SK-N-SH (cell line): Measurements from ENCODE around the gene ATP1A1. TPM values are rescaled to one million over a fixed set of nuclear protein-coding genes. Genes with fewer than 3 reads are reported as not detected.

Experiments
- CTCF ChIA-PET: fragments of 300-600, 350-600 bp; formaldehyde crosslinking; extraction: SDS; loops from one replicate; lab custom pipeline; 2021; lab: Yijun Ruan, JAX
- POLR2A ChIA-PET: fragments of 350-600 bp; sonication (Branson Sonifier 250); formaldehyde crosslinking; extraction: SDS; loops from one replicate; lab custom pipeline; 2020; ENCODE audit warnings: antibody characterized with exemption, inconsistent platforms; lab: Yijun Ruan, JAX
- DNase-seq: peaks from one replicate; pipeline ENCODE4 v3.0.0; 2012
- H2AFZ ChIP-seq: fragments of 200-600 bp; sonication (generic); 2 replicates; pipeline ENCODE4 v1.8.1; 2016; ENCODE audit warnings: antibody characterized with exemption, mild to moderate bottlenecking, low read depth
- H3F3A ChIP-seq: fragments of 200-600 bp; sonication (generic); replicated peaks from 2 replicates; pipeline ENCODE3; 2016; ENCODE audit warnings: antibody characterized with exemption, mild to moderate bottlenecking; ENCODE audit not compliant: insufficient read depth
- H3K27ac ChIP-seq, 2 experiments: fragments of 200-500 bp in 1 of 2; fragments of 200-600 bp in 1 of 2; sonication (Bioruptor generic) in 1 of 2; sonication (generic), shearing (Covaris generic) in 1 of 2; 2 replicates each; pipeline versions ENCODE4 v1.5.1 to v1.6.1; 2014 to 2016; ENCODE audit warnings: low read depth in 2 of 2, inconsistent platforms in 1 of 2, low read length in 1 of 2, mild to moderate bottlenecking in 1 of 2, mixed read lengths in 1 of 2
- H3K27me3 ChIP-seq: fragments of 200-600 bp; sonication (generic), shearing (Covaris generic); 2 replicates; pipeline ENCODE4 v1.6.1; 2016; ENCODE audit warnings: mixed run types; ENCODE audit not compliant: insufficient read depth
- H3K36me3 ChIP-seq, 2 experiments: fragments of 200-500 bp in 1 of 2; fragments of 200-600 bp in 1 of 2; sonication (Bioruptor generic) in 1 of 2; sonication (generic) in 1 of 2; replicated peaks in 1 of 2; 2 replicates each; pipeline versions ENCODE3 to v1.5.1; 2014 to 2016; ENCODE audit warnings: low read length in 1 of 2, mild to moderate bottlenecking in 1 of 2; ENCODE audit not compliant: insufficient read depth in 2 of 2, control insufficient read depth in 1 of 2
- H3K4me1 ChIP-seq, 2 experiments: fragments of 200-500 bp in 1 of 2; fragments of 200-600 bp in 1 of 2; sonication (Bioruptor generic) in 1 of 2; sonication (generic), shearing (Covaris generic) in 1 of 2; 2 replicates each; pipeline versions ENCODE4 v1.5.1 to v1.6.1; 2014 to 2016; ENCODE audit warnings: low read depth in 1 of 2, low read length in 1 of 2, mixed run types in 1 of 2; ENCODE audit not compliant: insufficient read depth in 2 of 2, control insufficient read depth in 1 of 2
- H3K4me2 ChIP-seq: fragments of 200-600 bp; sonication (generic), shearing (Covaris generic); 2 replicates; pipeline ENCODE4 v1.6.1; 2017; ENCODE audit warnings: mixed run types
- H3K4me3 ChIP-seq, 2 experiments: fragments of 200-500 bp in 1 of 2; fragments of 200-600 bp in 1 of 2; sonication (Bioruptor generic) in 1 of 2; sonication (generic), shearing (Covaris generic) in 1 of 2; 2 replicates each; pipeline versions ENCODE4 v1.5.1 to v1.8.1; 2014 to 2016; ENCODE audit warnings: low read depth in 2 of 2, inconsistent platforms in 1 of 2, low read length in 1 of 2, mild to moderate bottlenecking in 1 of 2, mixed read lengths in 1 of 2, moderate library complexity in 1 of 2
- H3K79me2 ChIP-seq: fragments of 200-600 bp; sonication (generic); 2 replicates; pipeline ENCODE4 v1.8.1; 2017; ENCODE audit warnings: mild to moderate bottlenecking; ENCODE audit not compliant: insufficient read depth
- H3K9ac ChIP-seq: fragments of 200-600 bp; sonication (generic); 2 replicates; pipeline ENCODE4 v1.6.1; 2017; ENCODE audit warnings: mixed run types
- H3K9me2 ChIP-seq: fragments of 200-600 bp; sonication (generic); 2 replicates; pipeline ENCODE4 v1.6.1; 2017; ENCODE audit warnings: mixed run types
- H3K9me3 ChIP-seq: fragments of 200-600 bp; sonication (generic); 2 replicates; pipeline ENCODE4 v1.6.1; 2017; ENCODE audit warnings: mixed run types, mild to moderate bottlenecking, moderate library complexity
- H4K20me1 ChIP-seq: fragments of 200-600 bp; sonication (generic); 2 replicates; pipeline ENCODE4 v1.6.1; 2017; ENCODE audit warnings: mild to moderate bottlenecking, mixed run types; ENCODE audit not compliant: insufficient read depth
- CHD2 ChIP-seq: fragments of 150-350 bp; IDR thresholded peaks from 2 replicates; pipeline ENCODE4 v1.6.1; 2018; ENCODE audit warnings: low read length; ENCODE audit not compliant: partially characterized antibody
- ELF1 ChIP-seq: IDR thresholded peaks from 2 replicates; pipeline ENCODE4 v1.4.0; 2012
- FOSL2 ChIP-seq: IDR thresholded peaks from 2 replicates; pipeline ENCODE4 v1.4.0; 2012; ENCODE audit warnings: low read depth, mild to moderate bottlenecking, moderate library complexity, borderline replicate concordance
- FOXJ3 ChIP-seq: sonication (generic); formaldehyde crosslinking; IDR thresholded peaks from 2 replicates; pipeline ENCODE4 v1.5.1; 2020; ENCODE audit warnings: mild to moderate bottlenecking, missing genetic modification reagents
- FOXM1 ChIP-seq: IDR thresholded peaks from 2 replicates; pipeline ENCODE4 v1.4.0; 2012; ENCODE audit warnings: low read depth, mild to moderate bottlenecking
- JUND ChIP-seq: IDR thresholded peaks from 2 replicates; pipeline ENCODE4 v1.4.0; 2012
- MXI1 ChIP-seq: IDR thresholded peaks from 2 replicates; pipeline ENCODE4 v1.6.1; 2012; ENCODE audit warnings: mild to moderate bottlenecking, low read depth, low read length, improper control_type of control experiment
- SIN3A ChIP-seq: IDR thresholded peaks from 2 replicates; pipeline ENCODE4 v1.6.1; 2012; ENCODE audit warnings: low read depth, mild to moderate bottlenecking, low read length, moderate library complexity, borderline replicate concordance
- TCF12 ChIP-seq: IDR thresholded peaks from 2 replicates; pipeline ENCODE4 v1.4.0; 2012
- TEAD4 ChIP-seq: IDR thresholded peaks from 2 replicates; pipeline ENCODE4 v1.4.0; 2012; ENCODE audit warnings: mild to moderate bottlenecking, borderline replicate concordance; ENCODE audit not compliant: insufficient read depth
- WGBS: methylation state at CpG from one replicate; pipeline ENCODE4 v1.1.6; 2017; ENCODE audit warnings: low lambda C conversion rate; 5-methylcytosine and 5-hydroxymethylcytosine counted together
- polyA plus RNA-seq, 3 experiments: library from polyadenylated mRNA; depleted of rRNA; stranded (reverse); fragments of >200 nt; gene quantifications; 2 replicates each; pipeline ENCODE4 v1.2.3, GENCODE V29; 2012
- TF ChIP-seq, protein P1 (sequence below): fragments of 150-350 bp; IDR thresholded peaks from 2 replicates; pipeline ENCODE4 v1.6.1; 2016; ENCODE audit warnings: mild to moderate bottlenecking, low read depth, low read length
- TF ChIP-seq, protein P2 (sequence below): fragments of 150-350 bp; IDR thresholded peaks from 2 replicates; pipeline ENCODE4 v1.6.1; 2017; ENCODE audit warnings: antibody characterized with exemption, low read length, low read depth, borderline replicate concordance
- TF ChIP-seq, protein P3 (sequence below): IDR thresholded peaks from 2 replicates; pipeline ENCODE4 v1.4.0; 2012; ENCODE audit warnings: low read depth, borderline replicate concordance
- TF ChIP-seq, protein P4 (sequence below): IDR thresholded peaks from 2 replicates; pipeline ENCODE4 v1.4.0; 2012; ENCODE audit warnings: low read depth, borderline replicate concordance
- TF ChIP-seq, protein P5 (sequence below): IDR thresholded peaks from 2 replicates; pipeline ENCODE4 v1.4.0; 2012; ENCODE audit warnings: low read depth

ATP1A1 gene
- polyA plus RNA-seq, 1 of the 3 experiments (the other 2 are of a cell fraction): 233 TPM

DNA sequence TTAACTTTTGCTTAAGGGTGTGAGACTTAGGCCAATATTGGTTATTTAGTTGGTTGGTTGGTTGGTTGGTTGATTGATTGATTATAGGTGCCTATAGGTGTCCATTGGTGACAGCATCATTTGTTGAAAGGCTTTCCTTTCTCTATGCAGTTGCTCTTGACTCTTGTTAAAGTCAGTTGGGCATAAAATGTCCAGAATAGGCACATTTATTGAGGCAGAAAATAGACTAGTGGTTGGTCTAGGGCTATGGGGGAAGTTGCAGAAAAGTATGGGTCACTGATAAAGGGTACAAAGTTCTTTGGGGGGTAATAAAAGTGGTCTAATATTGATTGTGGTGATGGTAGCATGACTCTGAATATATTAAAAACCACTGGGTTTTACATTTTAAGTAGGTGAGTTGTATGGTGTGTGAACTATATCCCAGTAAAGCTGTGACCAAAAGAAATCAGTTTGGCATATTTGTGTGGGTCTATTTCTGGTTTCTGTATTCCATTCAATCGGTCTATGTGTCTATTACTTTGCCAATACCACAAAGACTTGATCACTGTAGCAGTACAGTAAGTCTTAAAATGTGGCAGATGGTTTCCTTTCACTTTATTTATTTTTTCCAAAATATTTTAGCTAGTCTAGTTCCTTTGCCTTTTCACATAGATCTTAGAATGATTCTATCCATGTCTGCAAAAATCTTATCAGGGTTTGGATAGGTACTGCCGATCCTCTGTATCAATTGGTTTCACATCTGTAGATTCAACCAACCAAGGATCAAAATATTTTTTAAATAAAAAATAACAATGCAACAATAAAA is 63.0 kb downstream of the ATP1A1 start:
- 63% methylated on average over 2 of the region's 2 CpGs for WGBS
- POLR2A ChIA-PET: no interaction called here
- Histone ChIP-seq H3K27me3 (no peaks in the 10 kb centered on the region), H3K4me2 (no peak overlapping the region), H4K20me1 (no peaks in the 10 kb centered on the region), H3K9me2 (no peaks in the 10 kb centered on the region), H3K9ac (no peak overlapping the region), H3K79me2 (no peaks in the 10 kb centered on the region), H3K4me3 (no peak overlapping the region), H3K9me3 (no peaks in the 10 kb centered on the region), H3K27ac (no peak overlapping the region), H3K4me1 (peaks cover 0 to 10% of the 10 kb centered on the region in 2 experiments; a peak in 1 of 4 replicates), H3F3A (peaks cover 4% of the 10 kb centered on the region), H2AFZ (no peak overlapping the region), H3K36me3 (no peaks in the 10 kb centered on the region)
- no peak for TF ChIP-seq SIN3A
- TF ChIP-seq TEAD4: no peak
- TF ChIP-seq CHD2: no peak
- no peak for TF ChIP-seq FOXJ3
- TF ChIP-seq, protein P1, sequence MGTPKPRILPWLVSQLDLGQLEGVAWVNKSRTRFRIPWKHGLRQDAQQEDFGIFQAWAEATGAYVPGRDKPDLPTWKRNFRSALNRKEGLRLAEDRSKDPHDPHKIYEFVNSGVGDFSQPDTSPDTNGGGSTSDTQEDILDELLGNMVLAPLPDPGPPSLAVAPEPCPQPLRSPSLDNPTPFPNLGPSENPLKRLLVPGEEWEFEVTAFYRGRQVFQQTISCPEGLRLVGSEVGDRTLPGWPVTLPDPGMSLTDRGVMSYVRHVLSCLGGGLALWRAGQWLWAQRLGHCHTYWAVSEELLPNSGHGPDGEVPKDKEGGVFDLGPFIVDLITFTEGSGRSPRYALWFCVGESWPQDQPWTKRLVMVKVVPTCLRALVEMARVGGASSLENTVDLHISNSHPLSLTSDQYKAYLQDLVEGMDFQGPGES: no peak
- TF ChIP-seq MXI1: no peak
- TF ChIP-seq, protein P2, sequence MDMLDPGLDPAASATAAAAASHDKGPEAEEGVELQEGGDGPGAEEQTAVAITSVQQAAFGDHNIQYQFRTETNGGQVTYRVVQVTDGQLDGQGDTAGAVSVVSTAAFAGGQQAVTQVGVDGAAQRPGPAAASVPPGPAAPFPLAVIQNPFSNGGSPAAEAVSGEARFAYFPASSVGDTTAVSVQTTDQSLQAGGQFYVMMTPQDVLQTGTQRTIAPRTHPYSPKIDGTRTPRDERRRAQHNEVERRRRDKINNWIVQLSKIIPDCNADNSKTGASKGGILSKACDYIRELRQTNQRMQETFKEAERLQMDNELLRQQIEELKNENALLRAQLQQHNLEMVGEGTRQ: no peak
- TF ChIP-seq ELF1: no peak
- TF ChIP-seq, protein P3, sequence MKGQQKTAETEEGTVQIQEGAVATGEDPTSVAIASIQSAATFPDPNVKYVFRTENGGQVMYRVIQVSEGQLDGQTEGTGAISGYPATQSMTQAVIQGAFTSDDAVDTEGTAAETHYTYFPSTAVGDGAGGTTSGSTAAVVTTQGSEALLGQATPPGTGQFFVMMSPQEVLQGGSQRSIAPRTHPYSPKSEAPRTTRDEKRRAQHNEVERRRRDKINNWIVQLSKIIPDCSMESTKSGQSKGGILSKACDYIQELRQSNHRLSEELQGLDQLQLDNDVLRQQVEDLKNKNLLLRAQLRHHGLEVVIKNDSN: no peak
- TF ChIP-seq, protein P4, sequence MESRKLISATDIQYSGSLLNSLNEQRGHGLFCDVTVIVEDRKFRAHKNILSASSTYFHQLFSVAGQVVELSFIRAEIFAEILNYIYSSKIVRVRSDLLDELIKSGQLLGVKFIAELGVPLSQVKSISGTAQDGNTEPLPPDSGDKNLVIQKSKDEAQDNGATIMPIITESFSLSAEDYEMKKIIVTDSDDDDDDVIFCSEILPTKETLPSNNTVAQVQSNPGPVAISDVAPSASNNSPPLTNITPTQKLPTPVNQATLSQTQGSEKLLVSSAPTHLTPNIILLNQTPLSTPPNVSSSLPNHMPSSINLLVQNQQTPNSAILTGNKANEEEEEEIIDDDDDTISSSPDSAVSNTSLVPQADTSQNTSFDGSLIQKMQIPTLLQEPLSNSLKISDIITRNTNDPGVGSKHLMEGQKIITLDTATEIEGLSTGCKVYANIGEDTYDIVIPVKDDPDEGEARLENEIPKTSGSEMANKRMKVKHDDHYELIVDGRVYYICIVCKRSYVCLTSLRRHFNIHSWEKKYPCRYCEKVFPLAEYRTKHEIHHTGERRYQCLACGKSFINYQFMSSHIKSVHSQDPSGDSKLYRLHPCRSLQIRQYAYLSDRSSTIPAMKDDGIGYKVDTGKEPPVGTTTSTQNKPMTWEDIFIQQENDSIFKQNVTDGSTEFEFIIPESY: no peak
- no peak for TF ChIP-seq JUND
- no peak for TF ChIP-seq FOSL2
- TF ChIP-seq, protein P5, sequence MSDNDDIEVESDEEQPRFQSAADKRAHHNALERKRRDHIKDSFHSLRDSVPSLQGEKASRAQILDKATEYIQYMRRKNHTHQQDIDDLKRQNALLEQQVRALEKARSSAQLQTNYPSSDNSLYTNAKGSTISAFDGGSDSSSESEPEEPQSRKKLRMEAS: no peak
- no peak for TF ChIP-seq TCF12
- no peak for TF ChIP-seq FOXM1
- CTCF ChIA-PET: no interaction called here
- no peak for DNase-seq
